Neuronal stem cell (in vitro differentiated cells): ENCODE measurements around the gene ZNF3.

Experiments used
- DNase-seq: peaks from one replicate; pipeline ENCODE4 v3.0.0-alpha.2; 2013; ENCODE audit warnings: low spot score
- H2AFZ ChIP-seq: one replicate; pipeline ENCODE4 v1.6.1; 2013; ENCODE audit warnings: mild to moderate bottlenecking, low read length, inconsistent platforms
- H2AK5ac ChIP-seq: 2 replicates; pipeline ENCODE4 v1.6.1; 2013; ENCODE audit warnings: low read depth, mild to moderate bottlenecking, inconsistent platforms, low read length, moderate library complexity, mixed read lengths
- H2BK120ac ChIP-seq: 2 replicates; pipeline ENCODE4 v1.6.1; 2013; ENCODE audit warnings: low read depth, mild to moderate bottlenecking, inconsistent platforms, low read length, moderate library complexity, mixed read lengths
- H2BK12ac ChIP-seq: one replicate; pipeline ENCODE4 v1.6.1; 2013; ENCODE audit warnings: low read length, inconsistent platforms
- H2BK15ac ChIP-seq: 2 replicates; pipeline ENCODE4 v1.6.1; 2013; ENCODE audit warnings: mild to moderate bottlenecking, low read length, inconsistent platforms, mixed read lengths
- H2BK5ac ChIP-seq: one replicate; pipeline ENCODE4 v1.6.1; 2013; ENCODE audit warnings: inconsistent platforms, mild to moderate bottlenecking, low read length, moderate library complexity
- H3K14ac ChIP-seq: one replicate; pipeline ENCODE4 v1.6.1; 2013; ENCODE audit warnings: low read length, inconsistent platforms
- H3K18ac ChIP-seq: 2 replicates; pipeline ENCODE4 v1.6.1; 2013; ENCODE audit warnings: low read length, inconsistent platforms
- H3K23ac ChIP-seq: 2 replicates; pipeline ENCODE4 v1.6.1; 2013; ENCODE audit warnings: low read depth, mild to moderate bottlenecking, mixed read lengths, low read length, inconsistent platforms; ENCODE audit not compliant: poor library complexity
- H3K27ac ChIP-seq: replicated peaks from 3 replicates; pipeline ENCODE4 v1.5.1; 2013; ENCODE audit warnings: low read length, inconsistent platforms
- H3K27me3 ChIP-seq, 3 experiments: 2 replicates each; pipeline ENCODE4 v1.6.1; 2013; ENCODE audit warnings: low read length in 3 of 3, mild to moderate bottlenecking in 2 of 3, inconsistent platforms in 1 of 3, low read depth in 1 of 3, mixed read lengths in 1 of 3, moderate library complexity in 1 of 3; ENCODE audit not compliant: control insufficient read depth in 3 of 3, insufficient read depth in 3 of 3
- H3K36me3 ChIP-seq, 2 donors: replicated peaks in 1 of 2; 2 replicates each; pipeline ENCODE4 v1.6.1; 2013; ENCODE audit warnings: low read length in 2 of 2; ENCODE audit not compliant: control insufficient read depth in 2 of 2, insufficient read depth in 2 of 2
- H3K4ac ChIP-seq: 2 replicates; pipeline ENCODE4 v1.6.1; 2013; ENCODE audit warnings: inconsistent platforms, mild to moderate bottlenecking, low read length, moderate library complexity
- H3K4me1 ChIP-seq, 2 donors: 1 replicate in 1 of 2; 2 replicates in 1 of 2; pipeline ENCODE4 v1.6.1; 2013; ENCODE audit warnings: low read length in 2 of 2, low read depth in 1 of 2; ENCODE audit not compliant: control insufficient read depth in 2 of 2, insufficient read depth in 1 of 2
- H3K4me2 ChIP-seq: one replicate; pipeline ENCODE4 v1.6.1; 2013; ENCODE audit warnings: mild to moderate bottlenecking, low read length, inconsistent platforms; ENCODE audit not compliant: insufficient read depth, poor library complexity, severe bottlenecking
- H3K4me3 ChIP-seq, 2 donors: 2 replicates each; pipeline ENCODE4 v1.5.1; 2013; ENCODE audit warnings: low read length in 2 of 2, mild to moderate bottlenecking in 2 of 2, inconsistent platforms in 1 of 2, moderate library complexity in 1 of 2
- H3K79me1 ChIP-seq: one replicate; pipeline ENCODE4 v1.6.1; 2013; ENCODE audit warnings: low read depth, mild to moderate bottlenecking, inconsistent platforms, low read length, moderate library complexity
- H3K9ac ChIP-seq: one replicate; pipeline ENCODE4 v1.6.1; 2013; ENCODE audit warnings: mild to moderate bottlenecking, low read depth, low read length, inconsistent platforms; ENCODE audit not compliant: poor library complexity
- H3K9me3 ChIP-seq, 2 donors: replicated peaks in 1 of 2; 2 replicates each; pipeline versions ENCODE3 to v1.6.1; 2013; ENCODE audit warnings: low read length in 2 of 2, mild to moderate bottlenecking in 2 of 2, inconsistent platforms in 1 of 2, low read depth in 1 of 2, mixed read lengths in 1 of 2, moderate library complexity in 1 of 2; ENCODE audit not compliant: control insufficient read depth in 2 of 2, insufficient read depth in 1 of 2
- H4K8ac ChIP-seq: one replicate; pipeline ENCODE4 v1.6.1; 2013; ENCODE audit warnings: low read depth, mild to moderate bottlenecking, inconsistent platforms, low read length, moderate library complexity
- H4K91ac ChIP-seq: one replicate; pipeline ENCODE4 v1.6.1; 2013; ENCODE audit warnings: low read length, low read depth, mild to moderate bottlenecking, inconsistent platforms; ENCODE audit not compliant: poor library complexity
- WGBS, 2 donors: extraction: QIAGEN DNeasy Blood & Tissue Kit; methylation state at CpG; one replicate each; pipeline ENCODE4 v1.1.7; 2013; ENCODE audit warnings: missing lambda C conversion rate in 2 of 2, mixed read lengths in 1 of 2; ENCODE audit not compliant: insufficient read length in 2 of 2, insufficient replicate concordance in 1 of 2; ENCODE audit errors: extremely low coverage in 2 of 2; 5-methylcytosine and 5-hydroxymethylcytosine counted together

Gene ZNF3

GRCh38 chr7:100040575-100040974 is 40.9 kb downstream of the ZNF3 start:
- no peaks in the 10 kb centered on the region for H3K27me3 ChIP-seq
- H3K4me1 ChIP-seq: no peaks in the 10 kb centered on the region
- no peak overlapping the region for H2BK120ac ChIP-seq
- H3K4me3 ChIP-seq: no peak overlapping the region
- no peak overlapping the region for H3K9ac ChIP-seq
- H3K4ac ChIP-seq: no peak overlapping the region
- H3K18ac ChIP-seq: no peak overlapping the region
- H2BK12ac ChIP-seq: no peak overlapping the region
- no CpG with 5 or more reads among the region's 7 CpGs for WGBS, 2 donors
- H3K79me1 ChIP-seq: peaks cover 2% of the 10 kb centered on the region
- H3K14ac ChIP-seq: no peak overlapping the region
- H2BK15ac ChIP-seq: no peak overlapping the region
- H4K8ac ChIP-seq: no peak overlapping the region
- no peak overlapping the region for H2AK5ac ChIP-seq
- H3K23ac ChIP-seq: no peak overlapping the region
- no peak overlapping the region for H2AFZ ChIP-seq
- no peak overlapping the region for H3K27ac ChIP-seq
- no peak overlapping the region for H4K91ac ChIP-seq
- no peak overlapping the region for H2BK5ac ChIP-seq
- H3K36me3 ChIP-seq: peaks cover 13 to 45% of the 10 kb centered on the region in 2 donors
- DNase-seq: no peak
- no peak overlapping the region for H3K4me2 ChIP-seq
- H3K9me3 ChIP-seq: no peaks in the 10 kb centered on the region

- peaks cover 30 to 68% of the 10 kb centered on the region in 2 donors for H3K36me3 ChIP-seq
- WGBS, 2 donors: no CpG with 5 or more reads among the region's 7 CpGs
- H2BK120ac ChIP-seq: no peak overlapping the region
These were observed 43.2 kb downstream of the ZNF3 start for GRCh38 chr7:100038326-100038725.

GRCh38 chr7:100035876-100036275 is 45.6 kb downstream of the ZNF3 start:
- Histone ChIP-seq H3K23ac (no peak overlapping the region), H3K4ac (no peak overlapping the region), H3K4me3 (no peak overlapping the region), H2BK120ac (no peak overlapping the region), H3K9me3 (peaks cover 0 to under 1% of the 10 kb centered on the region in 2 donors), H4K8ac (no peak overlapping the region), H4K91ac (no peak overlapping the region), H3K4me2 (no peak overlapping the region), H2BK12ac (no peak overlapping the region), H3K36me3 (peaks cover 39 to 79% of the 10 kb centered on the region in 2 donors), H3K27ac (no peak overlapping the region), H2AFZ (no peak overlapping the region), H3K9ac (no peak overlapping the region), H3K79me1 (no peaks in the 10 kb centered on the region), H3K4me1 (no peaks in the 10 kb centered on the region), H2BK15ac (no peak overlapping the region), H3K27me3 (no peaks in the 10 kb centered on the region), H2BK5ac (no peak overlapping the region), H2AK5ac (no peak overlapping the region), H3K18ac (no peak overlapping the region), H3K14ac (no peak overlapping the region)
- DNase-seq: no peak
- no CpG with 5 or more reads among the region's 6 CpGs for WGBS, 2 donors

More at GRCh38 chr7:100038326-100038725, 43.2 kb downstream of the ZNF3 start:
- Histone ChIP-seq H3K14ac (no peak overlapping the region), H3K4ac (no peak overlapping the region), H2BK12ac (no peak overlapping the region), H3K4me1 (no peaks in the 10 kb centered on the region), H3K27ac (no peak overlapping the region), H3K79me1 (peaks cover 2% of the 10 kb centered on the region), H3K23ac (no peak overlapping the region), H2BK15ac (no peak overlapping the region), H3K18ac (no peak overlapping the region), H3K9me3 (no peaks in the 10 kb centered on the region), H3K4me2 (no peak overlapping the region), H3K9ac (no peak overlapping the region), H2AK5ac (no peak overlapping the region), H3K27me3 (no peaks in the 10 kb centered on the region), H3K4me3 (no peak overlapping the region), H2BK5ac (no peak overlapping the region), H4K8ac (no peak overlapping the region), H2AFZ (no peak overlapping the region), H4K91ac (no peak overlapping the region)
- no peak for DNase-seq

- Histone ChIP-seq H3K23ac (no peak overlapping the region), H3K27me3 (no peaks in the 10 kb centered on the region), H3K36me3 (peaks cover 48 to 87% of the 10 kb centered on the region in 2 donors), H4K8ac (no peak overlapping the region), H3K9me3 (peaks cover 0 to 1% of the 10 kb centered on the region in 2 donors), H3K14ac (no peak overlapping the region), H3K18ac (no peak overlapping the region), H3K4me3 (no peak overlapping the region), H2AK5ac (no peak overlapping the region), H3K4ac (no peak overlapping the region), H3K4me2 (no peak overlapping the region), H2BK15ac (no peak overlapping the region), H3K4me1 (no peaks in the 10 kb centered on the region), H2BK120ac (no peak overlapping the region), H3K27ac (no peak overlapping the region), H4K91ac (no peak overlapping the region), H2BK5ac (no peak overlapping the region), H2BK12ac (no peak overlapping the region), H2AFZ (no peak overlapping the region), H3K9ac (no peak overlapping the region), H3K79me1 (no peaks in the 10 kb centered on the region)
- no CpG with 5 or more reads among the region's 8 CpGs for WGBS, 2 donors
- no peak for DNase-seq
These were observed 46.5 kb downstream of the ZNF3 start for GRCh38 chr7:100034871-100035510.
